NCI-H146 treated with DMSO at 0.1 percent for 48 hours (cell line): ENCODE data around the gene PRAMEF25.
"Not testable (repeated sequence)": the region's sequence is repeated elsewhere in the genome, so short reads cannot be mapped to it uniquely, and the experiment has no call there.

ENCODE experiments used
- DNase-seq: peaks from one replicate; lab custom pipeline; 2025; ENCODE audit not compliant: unreplicated experiment; lab: John Stamatoyannopoulos, UW

PRAMEF25 gene

GRCh38 chr1:13070474-13070873, at the start of gene PRAMEF25:
TSS of gene PRAMEF25 (plus strand) at chr1:13070774. CDS start at chr1:13073694, 2,920 bp downstream.
- not testable (repeated sequence) for DNase-seq

- DNase-seq, result not testable (repeated sequence)
Observed at GRCh38 chr1:13056475-13056874, 14.1 kb upstream of the PRAMEF25 start, which contains the start of gene PRAMEF27. TSS of gene PRAMEF27 (minus strand) at chr1:13056575. CDS start at chr1:13053659, 2,916 bp downstream.

GRCh38 chr1:13116754-13117153, 46.2 kb downstream of the PRAMEF25 start, which contains the start of gene HNRNPCL2:
TSS of gene HNRNPCL2 (minus strand) at chr1:13116854. CDS start at chr1:13116400, 454 bp downstream.
- not testable (repeated sequence) for DNase-seq
